Measurements from ENCODE around the gene DEXI. TPM values are rescaled to one million over a fixed set of nuclear protein-coding genes. Genes with fewer than 3 reads are reported as not detected.

DEXI gene
- total and polyA plus RNA-seq, 9 of the 15 experiments (the other 6 are each of a cell fraction or from before 2014, with no cell fraction given) = 2.9 to 40.1 (median 22.0) TPM

GRCh38 chr16:10944249-10945064 is 2.2 kb upstream of the DEXI start, which contains the start of gene CLEC16A (continued):
- no peak for TF ChIP-seq CHD7 (IDR thresholded peaks at IDR 0.05; ENCODE audit: low read depth, low read length)
- no peak for TF ChIP-seq XRCC5 (IDR thresholded peaks at IDR 0.05; ENCODE audit: low read depth, low read length)
- TF ChIP-seq ZNF253 (CRISPR knock-in tag; conservative IDR thresholded peaks at IDR 0.05) = no peak
- TF ChIP-seq DEAF1 (CRISPR knock-in tag; IDR thresholded peaks at IDR 0.05) = no peak
- no peak for TF ChIP-seq BRF2 (IDR thresholded peaks at IDR 0.05; ENCODE audit: borderline replicate concordance, insufficient read depth, insufficient read length)
- TF ChIP-seq MAFG (tag; conservative IDR thresholded peaks at IDR 0.05) = no peak
- no peak for TF ChIP-seq CEBPG (CRISPR knock-in tag; IDR thresholded peaks at IDR 0.05)
- no peak for TF ChIP-seq CEBPG (tag; conservative IDR thresholded peaks at IDR 0.05 in 1 of 2, IDR thresholded peaks at IDR 0.05 in 1 of 2)
- TF ChIP-seq ZNF347 (CRISPR knock-in tag; IDR thresholded peaks at IDR 0.05; ENCODE audit: low read depth) = no peak
- TF ChIP-seq ZFPM2 (CRISPR knock-in tag; IDR thresholded peaks at IDR 0.05) = no peak
- TF ChIP-seq E2F1 (CRISPR knock-in tag; IDR thresholded peaks at IDR 0.05) = peak; percentile 65; the same call in 1 of the 2 replicates

All from K562 (cell line).